ENCODE measurements around the gene IVNS1ABP.

The IVNS1ABP gene

GRCh38 chr1:185292237-185292636, 24.8 kb downstream of the IVNS1ABP start:
- DNase-seq (ENCODE audit: low read depth, low spot score): no peak
- TF ChIP-seq CTCF (IDR thresholded peaks at IDR 0.05; ENCODE audit: insufficient read depth, low read length, missing control alignments): no peak
- ChIA-PET CTCF (interaction anchor here (1.1 to 2.8 kb wide), 2 partner anchors 122 to 304 kb away, joined by 4 to 10 read pairs; no protein-coding TSS in a partner anchor), POLR2A (interaction anchor here (0.6 kb wide), 1 partner anchor 566 kb away, joined by 4 read pairs; no protein-coding TSS in a partner anchor)
- H3K4me3 ChIP-seq (ENCODE audit: low read depth, low read length): no peak overlapping the region

GRCh38 chr1:185291652-185292051, 25.4 kb downstream of the IVNS1ABP start:
- ChIA-PET POLR2A (interaction anchor here (0.6 kb wide), 1 partner anchor 565 kb away, joined by 4 read pairs; no protein-coding TSS in a partner anchor), CTCF (interaction anchor here (0.6 to 2.8 kb wide), 4 partner anchors 10 to 304 kb away, joined by 3 to 10 read pairs (median 4); no protein-coding TSS in a partner anchor)
- H3K4me3 ChIP-seq (ENCODE audit: low read depth, low read length): no peak overlapping the region
- TF ChIP-seq CTCF (IDR thresholded peaks at IDR 0.05; ENCODE audit: insufficient read depth, low read length, missing control alignments): no peak
- no peak for DNase-seq (ENCODE audit: low read depth, low spot score)

- ChIA-PET CTCF (interaction anchor here (0.6 to 1.1 kb wide), 3 partner anchors 10 to 121 kb away, joined by 3 to 4 read pairs (median 4); no protein-coding TSS in a partner anchor), POLR2A (no interaction called here)
- no peak overlapping the region for H3K4me3 ChIP-seq (ENCODE audit: low read depth, low read length)
- no peak for TF ChIP-seq CTCF (IDR thresholded peaks at IDR 0.05; ENCODE audit: insufficient read depth, low read length, missing control alignments)
- DNase-seq (ENCODE audit: low read depth, low spot score): no peak
Observed at GRCh38 chr1:185291159-185291558, 25.9 kb downstream of the IVNS1ABP start.

- TF ChIP-seq CTCF (IDR thresholded peaks at IDR 0.05; ENCODE audit: insufficient read depth, low read length, missing control alignments): no peak
- H3K4me3 ChIP-seq (ENCODE audit: low read depth, low read length): no peak overlapping the region
- POLR2A ChIA-PET: no interaction called here
- DNase-seq (ENCODE audit: low read depth, low spot score): no peak
- CTCF ChIA-PET: interaction anchor here (0.9 kb wide), 1 partner anchor 380 kb away, joined by 4 read pairs; no protein-coding TSS in a partner anchor
Observed at GRCh38 chr1:185289880-185290279, 27.2 kb downstream of the IVNS1ABP start.

GRCh38 chr1:185288435-185288834, 28.6 kb downstream of the IVNS1ABP start:
- CTCF ChIA-PET: no interaction called here
- H3K4me3 ChIP-seq (ENCODE audit: low read depth, low read length): no peak overlapping the region
- no peak for DNase-seq (ENCODE audit: low read depth, low spot score)
- POLR2A ChIA-PET: no interaction called here
- no peak for TF ChIP-seq CTCF (IDR thresholded peaks at IDR 0.05; ENCODE audit: insufficient read depth, low read length, missing control alignments)

GRCh38 chr1:185287451-185287850, 29.6 kb downstream of the IVNS1ABP start:
- H3K4me3 ChIP-seq (ENCODE audit: low read depth, low read length): no peak overlapping the region
- TF ChIP-seq CTCF (IDR thresholded peaks at IDR 0.05; ENCODE audit: insufficient read depth, low read length, missing control alignments): no peak
- ChIA-PET CTCF (no interaction called here), POLR2A (no interaction called here)
- no peak for DNase-seq (ENCODE audit: low read depth, low spot score)
